Activated T-cell treated with anti-CD3 and anti-CD28 coated beads for 24 hours (primary cell): Measurements from ENCODE around the gene CAPN13.

Experiments
- DNase-seq: peaks from one replicate; pipeline ENCODE4 v3.0.0-alpha.2; 2020; ENCODE audit warnings: low read depth

CAPN13 gene

DNA sequence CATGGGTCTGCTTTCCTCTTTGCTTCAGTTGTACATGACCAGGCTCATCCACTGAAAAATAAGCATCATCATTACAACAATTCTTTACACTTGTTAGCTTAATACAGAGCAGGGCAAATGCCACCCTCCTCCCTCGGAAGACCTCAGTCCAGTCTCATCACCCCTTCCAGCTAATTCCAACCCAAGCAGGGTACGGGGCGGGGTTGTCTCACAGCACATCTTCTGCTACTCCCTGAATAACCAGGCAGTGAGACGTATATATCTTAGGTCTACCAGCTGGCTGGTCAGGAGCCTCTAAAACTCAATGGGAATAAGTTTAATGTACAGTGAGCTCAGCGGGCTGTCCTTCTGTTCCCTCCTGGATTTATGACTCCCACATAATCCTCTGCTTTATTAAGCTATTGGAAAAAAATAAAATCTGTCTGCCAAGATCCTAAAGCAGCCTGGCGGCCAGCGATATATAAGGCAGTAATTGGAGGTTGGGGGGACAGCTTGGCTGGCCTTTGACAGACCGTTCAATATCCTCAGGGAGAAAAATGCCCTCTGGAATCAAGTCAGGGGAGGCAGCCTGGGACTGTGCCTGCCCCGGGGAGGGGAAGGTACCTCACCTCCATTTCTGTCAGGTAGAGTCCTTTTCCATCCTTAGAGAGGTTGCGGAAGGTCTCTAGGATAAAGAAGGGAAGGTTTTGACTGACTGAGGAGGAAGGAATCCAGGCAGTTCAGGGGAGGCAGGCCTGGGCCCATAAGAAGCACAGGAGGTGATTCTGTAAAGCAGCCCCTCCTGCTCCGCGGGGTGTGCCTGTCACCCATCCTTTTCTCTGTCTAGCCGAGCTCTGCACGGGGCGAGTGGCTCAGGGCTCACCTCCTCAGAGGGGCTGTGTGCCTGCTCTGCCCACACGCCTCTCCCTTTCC is 76.3 kb downstream of the CAPN13 start:
- no peak for DNase-seq

DNA sequence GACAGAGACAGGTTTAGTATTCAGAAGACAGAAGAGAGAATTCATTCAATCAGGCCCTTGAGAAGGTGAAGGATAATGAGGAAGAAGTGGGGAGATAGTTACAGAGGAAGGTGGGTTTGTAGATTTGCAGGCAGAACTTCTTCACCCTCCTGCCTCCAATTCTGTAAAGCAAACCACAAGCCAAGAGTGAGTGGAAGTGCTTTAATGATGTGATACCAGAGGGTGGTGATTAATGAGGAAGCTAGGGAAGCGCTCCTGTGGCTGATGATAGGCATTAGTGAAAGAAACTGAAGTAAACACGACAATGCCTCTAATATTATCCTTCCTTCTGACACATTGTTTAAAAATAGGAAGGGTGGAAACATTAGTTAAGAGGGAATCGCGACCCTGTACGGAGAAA is 78.2 kb downstream of the CAPN13 start:
- no peak for DNase-seq

- DNase-seq, result no peak
Measured at GRCh38 chr2:30722936-30723725, 84.1 kb downstream of the CAPN13 start.

DNA sequence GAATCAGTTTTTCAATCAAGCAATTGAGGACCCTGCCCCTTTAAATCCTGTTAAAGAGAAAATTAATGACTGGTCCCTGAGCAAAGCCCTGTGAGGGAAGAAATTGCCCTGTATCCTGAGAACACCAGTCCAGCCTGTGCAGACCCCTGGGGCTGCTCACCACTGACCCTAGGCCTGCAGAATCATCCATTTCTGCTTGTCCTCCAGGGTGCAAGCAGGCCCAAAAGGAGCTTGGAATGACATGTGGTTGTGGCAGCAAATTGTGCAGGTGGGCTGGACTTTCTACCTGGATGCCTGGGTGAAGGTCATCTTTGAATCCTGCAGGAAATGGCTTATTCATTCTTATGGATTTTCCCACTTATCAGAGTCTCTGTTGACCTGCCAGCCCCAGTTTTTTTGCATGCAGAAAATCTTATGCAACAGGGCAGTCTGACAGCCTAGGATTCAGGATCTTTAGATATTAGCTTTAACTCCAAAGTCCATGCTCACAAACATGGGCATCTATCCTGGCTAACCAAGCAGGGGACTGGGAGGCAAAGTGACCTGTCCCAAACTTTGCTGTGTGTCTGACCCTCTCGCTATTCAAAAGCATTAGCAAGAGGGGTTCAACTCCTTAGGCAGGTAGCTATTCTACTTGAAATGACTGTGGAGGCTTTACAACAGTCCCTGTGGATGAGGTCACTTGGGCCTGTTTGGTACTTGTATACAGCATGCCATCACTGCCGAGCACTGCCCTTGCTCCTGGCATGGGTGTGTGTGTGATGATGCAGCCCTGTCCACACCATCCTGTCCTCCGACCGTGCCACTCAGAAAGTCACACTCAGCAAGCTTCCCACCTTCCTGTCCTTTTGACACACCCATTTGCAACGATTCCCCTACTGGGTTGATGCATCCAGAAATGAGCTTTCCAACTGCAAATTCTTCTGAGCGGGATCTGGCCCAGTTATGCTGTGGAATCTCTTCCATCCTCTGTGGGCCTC is 85.3 kb downstream of the CAPN13 start:
- DNase-seq, result no peak

- no peak for DNase-seq
Measured at GRCh38 chr2:30721241-30721640, 86.0 kb downstream of the CAPN13 start.

GRCh38 chr2:30717081-30717650 is 90.1 kb downstream of the CAPN13 start:
- DNase-seq, result no peak

DNA sequence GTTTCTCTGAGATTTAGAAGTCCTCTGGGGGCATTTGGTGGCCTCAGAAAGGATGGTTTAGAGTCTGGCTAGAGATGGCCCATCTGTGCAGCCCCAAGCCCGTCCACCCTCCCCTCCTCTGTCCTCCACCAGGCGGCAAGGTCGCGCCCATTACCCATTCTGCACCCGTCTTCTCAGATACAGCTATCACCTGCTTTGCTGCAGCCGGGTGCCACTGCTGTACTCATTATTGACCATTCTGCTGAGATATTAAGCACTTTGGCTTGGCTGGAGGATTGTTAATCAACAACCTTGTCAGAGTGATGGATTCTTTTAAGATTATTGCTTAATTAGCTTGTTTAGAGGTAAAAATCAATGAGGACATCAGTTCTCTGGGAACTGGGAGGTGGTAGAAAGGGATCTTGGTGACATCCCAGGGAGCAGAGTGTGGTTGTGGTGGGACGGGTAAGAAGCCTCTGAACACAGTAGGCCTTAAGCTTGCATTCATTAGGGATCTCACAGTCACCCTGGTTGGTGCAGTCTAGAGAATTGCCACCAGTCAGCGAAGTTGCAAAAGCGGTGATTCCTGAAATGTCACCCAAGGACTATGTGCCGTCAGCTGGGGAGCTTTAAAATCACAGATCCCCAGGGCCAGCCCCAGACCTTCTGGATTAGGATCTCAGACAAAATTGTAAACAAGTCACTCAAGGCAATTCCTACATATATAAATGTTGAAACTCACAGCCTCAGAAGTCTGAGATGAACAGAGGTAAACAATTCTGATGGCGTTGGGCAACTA is 90.9 kb downstream of the CAPN13 start:
- no peak for DNase-seq

- DNase-seq, result no peak
Measured at GRCh38 chr2:30714811-30715709, 92.2 kb downstream of the CAPN13 start.

- no peak for DNase-seq
Measured at GRCh38 chr2:30713698-30714097, 93.5 kb downstream of the CAPN13 start.

DNA sequence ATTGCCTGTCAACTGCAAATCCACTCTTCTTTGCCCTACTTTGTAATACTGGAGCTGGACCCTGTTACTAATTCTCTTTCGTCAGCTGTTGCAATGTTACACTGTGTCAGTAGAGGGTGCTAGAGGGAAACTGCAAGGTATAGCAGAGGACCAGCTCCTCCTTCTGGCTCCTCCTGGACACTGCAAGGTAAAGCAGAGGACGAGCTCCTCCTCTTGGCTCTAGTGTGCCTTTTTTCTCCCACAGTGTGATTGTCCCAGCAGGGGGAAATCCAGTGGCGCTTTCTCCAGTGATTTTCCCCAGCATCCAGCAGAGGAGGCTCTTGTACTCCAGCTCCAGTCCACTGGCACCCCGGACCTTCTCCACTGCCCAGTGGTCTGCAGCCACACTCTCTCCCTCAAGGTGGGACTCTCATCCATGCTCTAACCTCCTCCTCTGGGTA is 95.6 kb downstream of the CAPN13 start:
- DNase-seq, result peak; percentile 81

GRCh38 chr2:30710461-30710860 is 96.8 kb downstream of the CAPN13 start:
- DNase-seq, result no peak

DNA sequence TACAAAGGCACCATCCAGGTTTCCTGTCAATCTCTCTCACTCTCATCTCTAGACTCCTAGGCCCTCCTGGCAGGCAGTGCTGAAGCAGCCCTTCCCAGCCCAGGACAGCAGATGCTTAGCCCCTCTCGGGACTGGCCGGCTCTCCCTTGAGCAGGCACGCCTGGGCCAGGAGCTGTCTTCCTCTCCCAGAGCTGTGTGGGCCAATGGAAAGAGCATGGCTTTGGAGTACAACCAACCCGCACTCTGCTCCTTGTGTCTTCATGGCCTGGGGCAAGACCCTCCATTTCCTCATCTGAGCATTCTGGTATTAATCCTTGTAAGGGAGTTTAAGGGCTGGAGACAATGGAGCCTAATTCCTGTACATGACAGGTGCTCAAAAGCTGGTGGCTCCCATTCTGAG is 97.2 kb downstream of the CAPN13 start:
- DNase-seq, result no peak

DNA sequence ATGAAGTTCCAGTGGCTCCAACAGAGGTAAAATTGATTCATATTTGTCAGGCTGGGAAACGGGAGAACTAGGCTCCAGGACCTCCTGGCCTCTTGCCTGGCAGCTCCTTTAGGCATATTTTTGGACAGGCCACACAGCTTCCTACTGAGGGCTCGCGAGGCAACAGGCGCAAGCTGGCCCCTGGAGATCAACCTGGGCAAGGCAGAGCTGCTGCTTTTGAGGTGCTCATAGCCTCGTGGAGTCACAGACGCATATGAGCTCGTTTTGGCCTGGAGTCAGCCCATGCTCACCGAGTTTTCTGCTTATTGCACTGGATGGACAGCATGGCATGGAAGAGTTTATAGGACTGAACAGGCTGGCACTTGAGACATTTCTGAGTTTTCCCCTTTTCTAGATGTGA is 97.7 kb downstream of the CAPN13 start:
- no peak for DNase-seq

GRCh38 chr2:30708491-30709290 is 98.6 kb downstream of the CAPN13 start:
- DNase-seq, result no peak

- no peak for DNase-seq
Measured at GRCh38 chr2:30707304-30707903, 99.8 kb downstream of the CAPN13 start.

DNA sequence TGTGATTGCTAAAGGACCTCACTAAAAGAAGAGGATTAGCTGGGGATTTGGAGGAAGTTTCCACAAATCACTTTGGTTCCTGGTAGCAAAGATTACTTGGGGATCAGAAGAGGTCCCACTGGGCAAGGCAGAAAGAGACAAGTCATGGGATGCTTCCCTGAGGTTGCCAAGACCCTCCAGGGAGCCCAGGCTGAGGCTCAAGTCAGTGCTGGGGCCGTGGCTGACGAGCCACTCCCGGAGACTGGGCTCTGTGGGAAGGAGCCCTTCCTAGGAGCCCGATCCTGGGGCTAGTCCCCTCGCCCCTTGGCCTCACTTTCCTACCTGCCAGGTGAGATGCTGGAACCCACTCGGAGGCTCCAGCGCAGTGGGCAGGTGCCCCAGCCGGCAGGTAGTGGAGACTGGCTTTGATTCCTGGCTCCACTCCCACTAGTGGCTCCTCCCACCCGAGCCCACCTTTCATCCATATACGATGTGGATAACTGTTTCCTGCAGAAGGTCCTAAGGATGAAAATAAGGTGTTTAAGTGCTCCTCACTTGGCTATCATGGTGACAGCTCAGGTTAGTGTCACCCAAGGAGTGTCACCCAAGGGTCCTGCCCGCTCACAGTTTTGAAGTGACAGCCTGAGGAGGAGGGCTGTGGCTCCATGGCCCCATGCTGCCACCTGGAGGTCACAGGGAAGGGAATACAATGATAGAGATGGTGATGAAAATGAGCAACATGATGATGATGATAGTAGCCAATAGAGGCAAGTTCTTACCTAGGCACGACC is 100.5 kb downstream of the CAPN13 start:
- peak; percentile 72 for DNase-seq

- DNase-seq, result no peak
Measured at GRCh38 chr2:30705711-30706533, 101.3 kb downstream of the CAPN13 start.
